HL-60 (cell line): ENCODE results near the gene ATP12A.

ENCODE experiments used
- DNase-seq, 2 experiments: peaks; one replicate each; pipeline ENCODE4 v3.0.0-alpha.2; 2010 to 2020; ENCODE audit warnings: low read depth in 1 of 2, low spot score in 1 of 2
- H3K27ac ChIP-seq: fragments of 250-450 bp; sonication (Bioruptor Pico); replicated peaks from 2 replicates; pipeline ENCODE4 v1.5.1; 2020; ENCODE audit warnings: mild to moderate bottlenecking, moderate library complexity
- H3K27me3 ChIP-seq: fragments of 250-450 bp; sonication (Bioruptor Pico); 2 replicates; pipeline ENCODE4 v1.5.1; 2021; ENCODE audit warnings: mild to moderate bottlenecking, moderate library complexity; ENCODE audit not compliant: insufficient read depth, poor library complexity, severe bottlenecking
- H3K4me3 ChIP-seq: replicated peaks from 2 replicates; pipeline ENCODE4 v1.5.1; 2011; ENCODE audit warnings: mild to moderate bottlenecking, control low read depth, low read length; ENCODE audit not compliant: insufficient read depth
- GABPA ChIP-seq: IDR thresholded peaks from 2 replicates; pipeline ENCODE4 v1.6.1; 2012; ENCODE audit warnings: low read depth
- POLR2AphosphoS5 ChIP-seq: IDR thresholded peaks from 2 replicates; pipeline ENCODE4 v1.6.1; 2012; ENCODE audit warnings: low read depth
- SPI1 ChIP-seq: IDR thresholded peaks from 2 replicates; pipeline ENCODE4 v1.6.1; 2012; ENCODE audit warnings: low read depth, mild to moderate bottlenecking, borderline replicate concordance
- TF ChIP-seq, protein P1 (sequence below): IDR thresholded peaks from one replicate; pipeline ENCODE4 v1.5.1; 2011; ENCODE audit warnings: low read length, control low read depth, inconsistent platforms; ENCODE audit not compliant: insufficient read depth
- TF ChIP-seq, protein P2 (sequence below): IDR thresholded peaks from 2 replicates; pipeline ENCODE4 v1.6.1; 2012; ENCODE audit warnings: low read depth; ENCODE audit not compliant: insufficient replicate concordance

Gene ATP12A

GRCh38 chr13:24693862-24694471, 13.8 kb downstream of the ATP12A start:
- Histone ChIP-seq H3K27me3 (peaks cover 12% of the 10 kb centered on the region), H3K27ac (no peak overlapping the region), H3K4me3 (no peak overlapping the region)
- peak; percentile 59 to 78 for DNase-seq
- no peak for TF ChIP-seq GABPA
- TF ChIP-seq, protein P1, sequence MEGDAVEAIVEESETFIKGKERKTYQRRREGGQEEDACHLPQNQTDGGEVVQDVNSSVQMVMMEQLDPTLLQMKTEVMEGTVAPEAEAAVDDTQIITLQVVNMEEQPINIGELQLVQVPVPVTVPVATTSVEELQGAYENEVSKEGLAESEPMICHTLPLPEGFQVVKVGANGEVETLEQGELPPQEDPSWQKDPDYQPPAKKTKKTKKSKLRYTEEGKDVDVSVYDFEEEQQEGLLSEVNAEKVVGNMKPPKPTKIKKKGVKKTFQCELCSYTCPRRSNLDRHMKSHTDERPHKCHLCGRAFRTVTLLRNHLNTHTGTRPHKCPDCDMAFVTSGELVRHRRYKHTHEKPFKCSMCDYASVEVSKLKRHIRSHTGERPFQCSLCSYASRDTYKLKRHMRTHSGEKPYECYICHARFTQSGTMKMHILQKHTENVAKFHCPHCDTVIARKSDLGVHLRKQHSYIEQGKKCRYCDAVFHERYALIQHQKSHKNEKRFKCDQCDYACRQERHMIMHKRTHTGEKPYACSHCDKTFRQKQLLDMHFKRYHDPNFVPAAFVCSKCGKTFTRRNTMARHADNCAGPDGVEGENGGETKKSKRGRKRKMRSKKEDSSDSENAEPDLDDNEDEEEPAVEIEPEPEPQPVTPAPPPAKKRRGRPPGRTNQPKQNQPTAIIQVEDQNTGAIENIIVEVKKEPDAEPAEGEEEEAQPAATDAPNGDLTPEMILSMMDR = peak; percentile 54

DNA sequence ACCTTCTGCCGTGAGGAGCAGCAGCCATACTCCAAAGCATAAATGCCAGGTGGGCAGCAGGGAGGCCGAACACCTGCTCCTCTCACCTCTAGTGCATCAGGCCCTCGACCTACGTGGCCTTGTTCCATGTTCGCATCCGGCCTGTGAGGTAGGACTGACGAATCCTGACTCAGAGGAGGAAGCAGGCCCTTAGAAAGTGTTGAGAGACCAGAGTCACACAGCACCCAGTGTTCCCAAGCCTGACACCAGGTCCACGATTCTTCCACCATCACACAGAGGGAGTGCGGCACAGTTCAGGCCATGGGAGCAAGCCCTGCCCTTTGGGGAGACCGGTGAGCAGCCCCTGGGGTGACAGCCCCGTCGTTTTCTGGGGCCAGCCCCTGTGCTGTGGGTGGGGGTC, 14.7 kb downstream of the ATP12A start:
- Histone ChIP-seq H3K4me3 (no peak overlapping the region), H3K27ac (no peak overlapping the region), H3K27me3 (peaks cover 5% of the 10 kb centered on the region)
- no peak for TF ChIP-seq POLR2AphosphoS5
- TF ChIP-seq, protein P1 = no peak
- no peak for TF ChIP-seq SPI1
- TF ChIP-seq GABPA = no peak
- TF ChIP-seq, protein P2, sequence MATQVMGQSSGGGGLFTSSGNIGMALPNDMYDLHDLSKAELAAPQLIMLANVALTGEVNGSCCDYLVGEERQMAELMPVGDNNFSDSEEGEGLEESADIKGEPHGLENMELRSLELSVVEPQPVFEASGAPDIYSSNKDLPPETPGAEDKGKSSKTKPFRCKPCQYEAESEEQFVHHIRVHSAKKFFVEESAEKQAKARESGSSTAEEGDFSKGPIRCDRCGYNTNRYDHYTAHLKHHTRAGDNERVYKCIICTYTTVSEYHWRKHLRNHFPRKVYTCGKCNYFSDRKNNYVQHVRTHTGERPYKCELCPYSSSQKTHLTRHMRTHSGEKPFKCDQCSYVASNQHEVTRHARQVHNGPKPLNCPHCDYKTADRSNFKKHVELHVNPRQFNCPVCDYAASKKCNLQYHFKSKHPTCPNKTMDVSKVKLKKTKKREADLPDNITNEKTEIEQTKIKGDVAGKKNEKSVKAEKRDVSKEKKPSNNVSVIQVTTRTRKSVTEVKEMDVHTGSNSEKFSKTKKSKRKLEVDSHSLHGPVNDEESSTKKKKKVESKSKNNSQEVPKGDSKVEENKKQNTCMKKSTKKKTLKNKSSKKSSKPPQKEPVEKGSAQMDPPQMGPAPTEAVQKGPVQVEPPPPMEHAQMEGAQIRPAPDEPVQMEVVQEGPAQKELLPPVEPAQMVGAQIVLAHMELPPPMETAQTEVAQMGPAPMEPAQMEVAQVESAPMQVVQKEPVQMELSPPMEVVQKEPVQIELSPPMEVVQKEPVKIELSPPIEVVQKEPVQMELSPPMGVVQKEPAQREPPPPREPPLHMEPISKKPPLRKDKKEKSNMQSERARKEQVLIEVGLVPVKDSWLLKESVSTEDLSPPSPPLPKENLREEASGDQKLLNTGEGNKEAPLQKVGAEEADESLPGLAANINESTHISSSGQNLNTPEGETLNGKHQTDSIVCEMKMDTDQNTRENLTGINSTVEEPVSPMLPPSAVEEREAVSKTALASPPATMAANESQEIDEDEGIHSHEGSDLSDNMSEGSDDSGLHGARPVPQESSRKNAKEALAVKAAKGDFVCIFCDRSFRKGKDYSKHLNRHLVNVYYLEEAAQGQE = no peak
- no peak for DNase-seq

- Histone ChIP-seq H3K27ac (no peak overlapping the region), H3K4me3 (no peak overlapping the region), H3K27me3 (peaks cover 4% of the 10 kb centered on the region)
- no peak for DNase-seq
- TF ChIP-seq, protein P1 = no peak
- TF ChIP-seq GABPA (no peak), SPI1 (no peak), POLR2AphosphoS5 (no peak)
- TF ChIP-seq, protein P2 = no peak
Observed at GRCh38 chr13:24698686-24699085, 18.5 kb downstream of the ATP12A start.

DNA sequence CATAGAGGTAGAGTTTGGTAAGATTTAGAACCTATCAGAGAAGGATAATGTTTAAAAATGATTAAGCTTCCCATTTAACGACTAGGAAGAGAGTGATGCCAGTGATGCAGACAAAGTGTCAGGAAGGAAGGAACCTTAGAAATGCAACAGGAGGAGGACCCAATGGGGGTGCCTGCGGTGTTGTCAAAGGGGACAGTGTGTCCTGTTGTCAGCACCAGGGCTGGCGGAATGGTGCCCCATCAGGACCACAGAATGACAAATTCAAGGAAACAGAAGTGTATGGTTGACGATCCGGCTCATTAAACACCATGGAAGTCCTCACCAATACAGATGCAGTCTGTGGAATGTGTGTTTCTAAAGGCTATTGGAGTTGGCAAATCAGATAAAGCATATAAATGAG, 19.3 kb downstream of the ATP12A start:
- Histone ChIP-seq H3K4me3 (no peak overlapping the region), H3K27me3 (peaks cover 4% of the 10 kb centered on the region), H3K27ac (no peak overlapping the region)
- TF ChIP-seq SPI1 = no peak
- TF ChIP-seq, protein P2 = no peak
- TF ChIP-seq GABPA = no peak
- TF ChIP-seq, protein P1 = no peak
- TF ChIP-seq POLR2AphosphoS5 = no peak
- no peak for DNase-seq
